HG02798 (cell line): ENCODE measurements around the gene ALCAM.
A peak's percentile ranks its signal among the peaks of the same experiment; 100 is the strongest.

Experiments used
- ATAC-seq: cut with Tn5 transposase; IDR thresholded peaks from one replicate; pipeline ENCODE4 v1.9.1; 2021; ENCODE audit warnings: mild to moderate bottlenecking; ENCODE audit not compliant: unreplicated experiment, poor library complexity

Gene ALCAM

GRCh38 chr3:105613120-105613519 is 246.4 kb downstream of the ALCAM start:
- ATAC-seq, result no peak

- ATAC-seq, result no peak
Measured at GRCh38 chr3:105614288-105615030, 247.8 kb downstream of the ALCAM start.

GRCh38 chr3:105615814-105616213 is 249.1 kb downstream of the ALCAM start:
- ATAC-seq, result peak; percentile 30

GRCh38 chr3:105616374-105617121 is 249.8 kb downstream of the ALCAM start:
- ATAC-seq, result no peak

GRCh38 chr3:105618556-105618955 is 251.8 kb downstream of the ALCAM start:
- no peak for ATAC-seq

- ATAC-seq, result no peak
Measured at GRCh38 chr3:105619651-105620050, 252.9 kb downstream of the ALCAM start.

GRCh38 chr3:105620236-105620635 is 253.5 kb downstream of the ALCAM start:
- no peak for ATAC-seq

- no peak for ATAC-seq
Measured at GRCh38 chr3:105622169-105622568, 255.5 kb downstream of the ALCAM start.
